ENCODE results near the gene NRAS. TPM values are rescaled to one million over a fixed set of nuclear protein-coding genes. Genes with fewer than 3 reads are reported as not detected.

NRAS gene
- total RNA-seq: 18.8 and 28.8 TPM in 2 replicates

GRCh38 chr1:114716304-114717170 is at the start of gene NRAS:
NRAS (minus strand) TSS chr1:114716771; CDS start chr1:114716160, 611 bp downstream.

DNA sequence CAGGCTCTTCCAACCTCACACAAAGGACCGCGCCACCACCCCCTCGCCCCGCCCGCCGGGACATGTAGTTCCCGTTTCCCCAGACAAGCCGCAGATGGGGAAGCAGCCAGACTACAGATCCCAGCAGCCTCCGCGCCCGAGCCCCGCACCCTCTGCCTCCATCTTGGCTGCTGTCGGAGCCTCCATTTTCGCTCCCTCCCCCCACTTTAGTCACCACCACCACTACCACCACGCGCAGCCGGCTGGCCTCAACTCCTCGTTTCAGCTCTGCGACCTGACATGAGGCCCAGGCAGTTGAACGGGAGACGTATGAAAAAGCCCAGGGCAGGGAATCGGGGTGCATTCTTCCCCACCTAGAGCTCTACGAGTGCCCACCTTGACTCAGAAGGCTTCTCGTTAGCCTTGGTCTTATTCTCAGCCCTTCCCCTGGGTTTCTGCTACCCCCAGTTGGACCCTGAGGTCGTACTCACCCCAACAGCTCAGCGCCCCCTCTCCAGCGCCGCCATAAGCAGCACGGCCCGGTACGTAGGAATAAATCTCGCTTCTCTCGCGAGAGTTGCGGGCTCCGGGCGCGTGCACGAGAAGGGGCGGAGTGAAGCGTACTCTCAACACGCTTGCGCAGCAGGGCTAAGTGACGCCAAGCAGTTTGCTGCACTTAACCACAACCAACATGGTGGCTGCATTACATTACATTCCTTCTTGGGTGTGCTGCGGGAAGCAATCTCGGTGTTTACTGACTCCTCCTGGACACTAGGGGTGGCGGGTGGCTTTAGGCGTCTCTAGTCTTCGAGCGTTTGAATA is 41.1 kb upstream of the NRAS start, which contains the start of gene CSDE1:
Gene CSDE1, minus strand, starts transcription at position 530 of the 801 bp plus-strand sequence. CDS start 18,094 bp downstream, outside the sequence.

DNA sequence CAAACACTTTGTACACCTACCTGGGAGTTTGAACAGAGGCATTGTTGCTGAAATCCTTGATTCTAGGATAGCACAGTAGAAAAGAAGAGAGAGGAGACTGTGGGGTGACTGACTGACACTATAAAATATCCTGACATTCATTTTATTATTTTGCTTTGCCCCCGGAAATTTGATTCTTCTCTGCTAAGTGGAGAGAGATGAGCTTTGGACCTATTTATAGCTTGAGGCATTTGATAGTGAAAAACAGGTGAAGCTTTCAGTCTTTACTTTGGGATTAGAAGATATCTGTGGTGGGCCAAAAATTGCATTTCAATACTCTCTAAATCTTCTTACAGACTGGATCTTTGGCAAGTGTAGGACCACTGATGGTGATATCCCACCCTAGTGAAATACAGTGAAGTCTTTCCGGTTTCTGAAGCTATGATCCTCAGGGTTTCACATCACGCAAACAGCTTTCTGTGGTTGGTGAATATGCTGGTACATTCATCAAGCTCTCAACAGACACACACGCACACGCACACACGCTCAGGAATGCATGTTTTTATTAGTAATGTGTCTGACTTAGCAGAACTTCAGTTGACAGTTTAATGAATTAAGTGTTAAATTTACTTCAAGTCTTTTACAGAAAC is 21.0 kb downstream of the NRAS start, which contains the start of gene AMPD1:
Gene AMPD1, minus strand, starts transcription at position 117 of the 629 bp plus-strand sequence. Its CDS starts 75 bp downstream, at position 42.

GRCh38 chr1:114669562-114670082 is 46.9 kb downstream of the NRAS start, which contains the start of gene DENND2C:
DENND2C (minus strand) TSS chr1:114670049; CDS start chr1:114625984, 44,065 bp downstream.

Other genes with a start within 250 kb of the NRAS start
- gene TRIM33, start 205.6 kb downstream of the NRAS start, total RNA-seq: 12.9 and 16.2 TPM in 2 replicates
- gene BCAS2, start 135.2 kb downstream of the NRAS start, total RNA-seq: 38.3 and 44.9 TPM in 2 replicates
- 1.5 and 3.0 TPM in 2 replicates for gene DENND2C, start 46.7 kb downstream of the NRAS start, total RNA-seq
- not detected in 2 replicates for gene AMPD1, start 21.2 kb downstream of the NRAS start, total RNA-seq
- gene CSDE1, start 41.2 kb upstream of the NRAS start, total RNA-seq: 978 and 1,876 TPM in 2 replicates
- 56.7 and 70.4 TPM in 2 replicates for gene SIKE1, start 63.9 kb upstream of the NRAS start, total RNA-seq
- not detected in 2 replicates for gene SYCP1, start 138.1 kb upstream of the NRAS start, total RNA-seq

Data from bronchial smooth muscle cell (primary cell).